Spleen (tissue), 7 donors: ENCODE data around the gene TMEM131L.

Experiments used
- CTCF ChIP-seq, 11 experiments: fragments of 200-600 bp in 7 of 11; fragments of 450-650 bp in 4 of 11; sonication (generic) in 4 of 11; IDR thresholded peaks in 8 of 11; conservative IDR thresholded peaks in 3 of 11; 1 replicate in 7 of 11; 2 replicates in 4 of 11; pipeline versions ENCODE4 v1.4.0 to v1.8.0; 2016 to 2021; ENCODE audit warnings: antibody characterized with exemption in 11 of 11, inconsistent platforms in 4 of 11, mild to moderate bottlenecking in 1 of 11
- POLR2A ChIP-seq, 3 donors: fragments of 450-650 bp; IDR thresholded peaks; one replicate each; pipeline ENCODE4 v1.5.1; 2017; ENCODE audit warnings: antibody characterized with exemption in 3 of 3, mild to moderate bottlenecking in 1 of 3
- POLR2AphosphoS5 ChIP-seq, 3 donors: sonication (generic); formaldehyde crosslinking; IDR thresholded peaks; one replicate each; pipeline ENCODE4 v1.5.1; 2017; ENCODE audit warnings: antibody characterized with exemption in 3 of 3
- donor health status: DM: no; HTN: no; CAD: no; lungs with moderate emphysema.
- donor health status: DM: no; HTN: no; CAD: no.
- donor health status: DM: no; HTN: no; CAD: no.

- TF ChIP-seq CTCF (IDR thresholded peaks at IDR 0.05 in 8 of 11, conservative IDR thresholded peaks at IDR 0.05 in 3 of 11): no peak
- TF ChIP-seq POLR2A (IDR thresholded peaks at IDR 0.05): no peak
- TF ChIP-seq POLR2AphosphoS5 (IDR thresholded peaks at IDR 0.05): no peak
These were observed 56.6 kb downstream of the TMEM131L start for GRCh38 chr4:153522802-153523094.
